GM19452 (cell line): Measurements from ENCODE around the gene CSNK1A1.
A peak's percentile ranks its signal among the peaks of the same experiment; 100 is the strongest.
"Not testable (repeated sequence)": the region's sequence is repeated elsewhere in the genome, so short reads cannot be mapped to it uniquely, and the experiment has no call there.

Experiments
- ATAC-seq: cut with Tn5 transposase; IDR thresholded peaks from one replicate; pipeline ENCODE4 v1.9.1; 2021; ENCODE audit not compliant: unreplicated experiment

The CSNK1A1 gene

DNA sequence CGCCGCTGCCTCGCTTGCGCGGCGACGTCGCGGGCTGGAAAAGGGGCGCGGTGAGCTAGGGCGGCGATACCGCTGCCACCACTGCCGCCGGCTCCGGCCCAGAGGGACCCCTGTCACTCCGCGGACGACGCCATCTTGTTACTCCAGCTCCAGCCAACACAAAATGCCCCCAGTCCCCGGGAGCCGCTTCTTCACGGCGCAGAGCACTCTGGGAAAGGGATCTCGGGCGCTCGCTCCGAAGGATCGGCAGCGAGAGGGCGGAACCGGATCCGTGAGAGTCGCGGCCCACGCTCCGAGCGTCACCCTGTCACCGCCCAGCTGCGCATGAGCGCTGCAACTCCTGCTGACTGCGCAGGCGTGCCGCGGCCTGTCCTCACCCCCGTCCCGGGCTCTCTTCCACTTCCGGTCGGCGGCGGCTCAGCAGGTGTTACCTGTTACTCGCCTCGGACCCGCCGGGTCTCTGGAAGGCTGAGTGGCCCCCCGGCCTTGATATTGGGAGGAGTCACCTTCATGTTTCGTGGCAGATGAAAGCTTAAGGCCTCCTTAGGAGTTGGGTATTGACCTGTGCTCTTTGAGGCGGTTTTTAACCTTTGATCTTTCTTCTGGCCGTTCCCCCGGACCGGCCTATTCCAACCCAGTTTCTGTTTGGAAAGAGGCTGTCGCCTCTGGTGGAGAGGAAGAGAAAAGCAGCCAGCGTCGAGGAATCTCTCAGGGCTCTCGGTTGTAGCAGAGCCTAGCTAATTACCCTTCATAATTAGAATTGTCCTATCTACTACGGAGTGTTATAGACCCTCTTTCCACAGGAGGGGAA, at the start of gene CSNK1A1:
Gene CSNK1A1, minus strand, starts transcription at position 213 of the 811 bp plus-strand sequence. CDS start 475 bp downstream, outside the sequence.
- peak; percentile 91 for ATAC-seq

DNA sequence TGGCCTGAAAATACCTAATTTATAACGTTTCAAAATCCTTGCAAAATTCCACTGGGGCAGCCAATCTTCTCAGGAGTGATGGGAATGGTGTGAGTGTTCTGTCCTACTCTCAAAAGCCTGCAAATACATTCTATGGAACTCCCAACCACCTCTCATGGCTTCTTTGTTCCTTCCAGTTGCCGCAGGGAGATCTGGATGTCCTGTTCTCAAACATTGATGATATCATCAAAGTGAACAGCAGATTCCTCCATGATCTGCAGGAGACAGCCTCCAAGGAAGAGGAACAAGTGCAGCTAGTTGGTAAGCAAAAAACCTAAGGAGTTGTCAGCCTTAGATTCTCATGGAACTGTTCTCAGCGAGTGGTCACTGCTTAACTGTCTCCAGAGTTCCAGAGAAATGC, 49.7 kb upstream of the CSNK1A1 start:
- no peak for ATAC-seq

DNA sequence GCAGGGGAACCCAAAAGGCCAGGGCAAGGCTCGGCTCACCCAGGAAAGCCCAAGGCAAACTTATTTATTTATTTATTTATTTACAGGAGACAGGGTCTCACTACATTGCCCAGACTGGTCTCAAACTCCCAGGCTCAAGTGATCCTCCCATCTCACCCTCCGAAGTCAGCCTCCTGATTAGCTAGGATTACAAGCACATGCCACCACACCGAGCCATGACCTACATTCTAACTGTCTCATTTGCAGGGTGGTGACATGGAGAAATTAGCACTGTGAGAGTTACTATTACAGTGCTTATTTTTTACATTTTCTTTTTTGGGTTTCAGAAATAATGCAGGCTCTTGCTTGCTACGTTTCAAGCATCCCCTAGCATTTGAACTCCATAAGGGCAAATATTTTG, 48.1 kb upstream of the CSNK1A1 start:
- no peak for ATAC-seq

DNA sequence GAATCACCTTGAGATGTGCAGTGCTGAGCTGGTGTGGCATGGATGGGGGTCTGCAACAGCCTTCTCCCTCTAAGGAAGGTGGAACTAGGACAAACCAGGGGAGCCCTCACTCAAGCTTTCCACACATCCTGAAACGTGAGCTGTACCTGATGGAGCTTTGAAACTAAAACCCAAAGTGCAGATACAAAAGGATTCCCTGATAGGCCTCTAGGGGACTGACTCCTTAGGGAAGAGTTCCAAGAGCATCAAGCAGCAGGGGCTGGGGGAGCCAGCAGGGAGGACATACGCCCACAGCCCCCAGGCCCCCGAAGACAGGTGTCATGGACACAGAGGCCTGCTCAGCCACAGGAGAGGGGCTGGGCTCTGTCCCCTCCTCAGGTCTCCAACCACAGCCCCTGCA, 47.7 kb upstream of the CSNK1A1 start:
- ATAC-seq: no peak

DNA sequence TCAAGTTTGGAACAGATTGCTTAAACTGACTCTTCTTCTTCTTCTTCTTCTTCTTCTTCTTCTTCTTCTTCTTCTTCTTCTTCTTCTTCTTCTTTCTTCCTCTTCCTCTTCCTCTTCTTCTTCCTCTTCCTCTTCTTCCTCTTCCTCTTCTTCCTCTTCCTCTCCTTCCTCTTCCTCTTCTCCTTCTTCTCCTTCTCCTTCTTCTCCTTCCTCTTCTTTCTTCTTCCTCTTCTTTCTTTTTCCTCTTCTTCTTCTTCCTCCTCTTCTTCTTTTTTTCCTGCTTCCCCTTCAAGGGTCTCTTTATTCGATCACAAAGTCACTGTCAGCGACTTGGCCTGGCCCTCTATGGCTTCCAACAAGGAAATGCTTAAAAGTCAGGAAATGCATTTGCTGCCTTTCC, 47.0 kb upstream of the CSNK1A1 start:
- ATAC-seq: not testable (repeated sequence)

DNA sequence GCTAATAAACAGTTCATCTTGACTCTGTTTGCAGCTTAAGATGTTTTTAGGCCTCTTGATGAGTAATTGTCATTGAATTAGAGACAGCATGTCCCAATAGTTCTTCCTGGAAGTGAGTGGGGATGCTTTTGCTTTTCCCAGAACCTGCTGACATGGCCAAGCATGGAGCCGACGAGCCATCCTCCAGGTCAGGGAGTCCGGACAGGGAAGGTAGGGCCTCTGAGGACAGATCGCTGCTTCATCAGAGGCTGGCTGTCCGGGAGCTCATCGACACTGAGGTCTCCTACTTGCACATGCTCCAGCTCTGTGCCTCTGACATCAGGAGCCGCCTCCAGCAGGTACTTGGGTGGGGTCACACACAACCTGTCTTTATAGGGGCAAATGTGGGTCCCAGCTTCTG, 46.4 kb upstream of the CSNK1A1 start:
- no peak for ATAC-seq

DNA sequence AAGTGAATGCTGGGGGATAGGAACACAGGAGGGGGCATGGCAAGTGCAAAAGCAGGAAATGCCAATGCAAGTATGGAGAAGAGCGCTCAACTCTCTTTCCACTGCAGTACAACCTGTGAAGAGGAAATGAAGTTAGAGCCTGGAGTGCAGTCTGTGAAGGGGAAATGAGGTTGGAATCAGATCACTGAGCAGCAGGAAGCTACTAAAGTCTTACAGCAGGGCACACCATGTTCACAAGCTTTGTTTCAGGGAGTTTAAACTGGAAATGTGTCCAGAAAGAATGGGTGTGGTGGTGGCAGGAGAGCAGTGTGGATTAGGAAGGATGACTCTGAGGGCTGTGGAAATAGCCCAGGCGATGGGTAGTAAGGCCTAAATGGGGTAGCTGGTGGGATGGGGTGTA, 45.5 kb upstream of the CSNK1A1 start:
- ATAC-seq: no peak

DNA sequence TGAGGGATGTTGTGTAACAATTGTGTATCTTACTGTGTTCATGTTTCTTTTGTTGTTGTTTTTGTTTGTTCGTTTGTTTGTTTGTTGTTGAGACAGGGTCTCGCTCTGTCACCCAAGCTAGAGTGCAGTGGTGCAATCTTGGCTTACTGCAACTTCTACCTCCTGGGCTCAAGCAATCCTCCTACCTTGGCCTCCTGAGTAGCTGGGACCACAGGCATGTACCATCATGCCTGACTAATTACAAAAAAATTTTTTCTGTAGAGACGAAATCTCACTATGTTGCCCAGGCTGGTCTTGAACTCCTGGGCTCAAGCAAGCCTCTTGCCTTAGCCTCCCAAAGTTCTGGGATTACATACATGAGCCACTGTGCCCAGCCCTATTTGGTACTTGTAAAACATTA, 43.9 kb upstream of the CSNK1A1 start:
- not testable (repeated sequence) for ATAC-seq

DNA sequence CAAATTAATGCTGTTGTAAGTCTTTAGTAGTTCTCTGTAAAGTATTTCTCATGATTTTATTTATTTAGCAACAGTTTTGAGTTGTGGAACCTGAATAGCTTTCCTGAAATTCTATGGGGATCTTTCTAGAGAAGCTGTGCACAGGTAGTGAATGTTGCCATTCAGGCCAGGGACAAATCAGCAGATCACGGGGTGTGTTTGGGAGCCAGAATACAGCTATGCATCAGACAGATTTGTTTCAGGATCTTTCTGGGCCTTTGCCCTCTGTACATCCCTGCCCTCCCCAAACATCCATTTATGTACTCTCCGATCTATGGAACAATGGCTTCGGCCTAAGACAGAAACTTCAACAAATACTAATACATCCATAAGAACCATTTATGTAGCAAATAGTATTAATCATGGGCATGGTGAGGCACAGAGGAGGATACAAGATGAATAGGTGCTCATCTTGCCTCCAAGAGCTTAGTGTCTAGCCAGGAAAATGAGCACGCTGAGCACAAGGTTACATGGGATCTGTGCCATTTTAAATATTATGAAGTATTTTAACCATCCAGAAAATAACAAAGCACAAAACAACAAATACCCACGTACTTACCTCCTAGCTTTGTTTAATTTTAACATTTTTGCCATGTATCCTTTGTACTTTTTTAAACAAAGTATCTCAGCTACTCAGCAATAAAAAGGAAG, 43.1 kb upstream of the CSNK1A1 start:
- no peak for ATAC-seq

DNA sequence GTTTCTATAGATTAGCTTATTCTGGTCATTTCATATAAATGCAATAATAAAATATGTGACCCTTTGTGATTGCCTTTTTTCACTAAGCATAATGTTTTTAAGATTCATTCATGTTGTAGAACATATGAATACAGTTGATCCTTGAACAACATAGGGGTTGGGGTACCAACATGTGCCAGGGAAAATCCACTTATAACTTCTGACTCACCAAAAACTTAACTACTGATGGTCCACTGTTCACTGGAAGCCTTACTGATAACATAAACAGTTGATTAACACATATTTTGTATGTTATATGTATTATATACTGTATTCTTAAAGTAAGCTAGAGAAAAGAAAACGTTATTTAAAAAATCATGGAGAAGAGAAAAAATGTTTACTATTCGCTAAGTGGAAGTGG, 42.1 kb upstream of the CSNK1A1 start:
- ATAC-seq: no peak

DNA sequence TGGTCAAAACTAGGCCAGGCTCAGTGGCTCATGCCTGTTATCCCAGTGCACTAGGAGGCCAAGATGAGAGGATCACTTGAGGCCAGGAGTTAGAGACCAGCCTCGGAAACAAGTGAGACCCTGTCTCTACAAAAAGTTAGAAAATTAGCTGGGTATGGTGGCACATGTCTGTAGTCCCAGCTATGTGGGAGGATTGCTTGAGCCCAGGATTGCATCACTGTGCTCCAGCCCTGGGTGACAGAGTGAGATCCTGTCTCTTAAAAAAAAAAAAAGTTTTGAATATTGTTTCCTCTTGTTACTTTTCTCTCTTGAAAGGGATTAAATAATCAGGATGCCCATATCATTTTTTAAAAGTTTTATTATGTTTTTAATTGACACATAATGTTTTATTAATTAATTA, 37.7 kb upstream of the CSNK1A1 start:
- ATAC-seq: no peak

DNA sequence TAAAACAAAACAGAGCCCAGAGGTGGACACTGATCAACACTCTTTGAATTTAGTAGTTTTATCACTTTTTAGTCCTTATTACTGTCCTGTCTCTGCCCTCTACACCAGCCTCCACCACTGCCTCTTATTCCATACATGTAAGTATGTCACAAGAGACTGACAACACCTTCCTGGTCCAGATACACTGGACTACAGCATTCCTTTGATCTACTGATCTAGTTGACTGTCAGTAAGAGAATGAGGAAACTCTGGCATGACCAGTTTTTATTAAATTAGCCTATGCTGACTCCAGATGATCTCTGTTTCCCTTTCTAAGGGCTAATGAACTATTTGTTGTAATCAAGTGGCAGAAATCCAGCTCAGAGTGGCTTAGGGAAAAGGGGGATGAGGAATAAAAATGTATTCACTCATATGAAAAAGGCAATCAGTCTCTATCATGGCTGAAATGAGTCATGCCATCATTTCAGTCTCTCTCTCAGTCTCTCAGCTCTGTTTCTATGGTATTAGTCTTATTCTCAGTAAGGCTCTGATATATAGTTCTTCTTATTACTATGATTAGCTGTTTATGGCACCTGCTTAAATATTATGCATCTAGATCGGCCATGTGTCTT, 35.6 kb upstream of the CSNK1A1 start:
- no peak for ATAC-seq

DNA sequence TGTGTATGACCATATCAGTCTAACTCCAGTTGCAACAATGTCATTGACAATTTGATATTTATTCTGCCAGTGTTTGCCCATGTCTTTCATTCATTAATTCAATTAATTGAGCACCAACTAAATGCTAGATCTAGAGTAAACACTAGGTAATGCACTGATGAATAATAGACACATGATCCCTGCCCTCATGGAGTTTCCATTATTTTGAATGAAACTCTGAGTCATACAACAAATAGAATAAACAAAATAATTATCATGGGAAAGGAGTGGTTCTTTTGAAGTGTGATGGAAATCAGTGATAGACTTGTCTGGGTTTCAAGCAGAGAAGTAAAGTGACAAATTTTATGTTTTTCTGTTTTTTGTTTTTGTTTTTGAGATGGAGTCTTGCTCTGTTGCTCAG, 34.7 kb upstream of the CSNK1A1 start:
- no peak for ATAC-seq

DNA sequence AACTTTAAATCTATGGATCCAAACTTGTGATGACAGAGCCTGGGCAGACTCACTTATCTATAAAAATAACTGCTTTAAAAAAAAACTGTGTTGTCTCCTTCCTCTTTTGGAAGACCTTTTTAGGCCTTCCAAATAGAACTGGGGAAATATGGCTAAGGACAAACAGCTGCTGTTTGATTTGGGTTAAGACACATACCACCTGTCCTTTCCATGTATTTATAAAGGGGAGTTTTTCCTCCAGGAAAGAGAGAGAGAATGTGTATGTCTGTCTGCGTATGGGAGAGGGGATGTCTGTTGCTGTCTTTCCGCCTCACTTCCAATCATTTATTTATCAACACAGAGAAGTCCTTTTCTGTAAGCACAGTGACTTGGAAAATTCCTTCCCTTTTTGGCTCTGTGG, 32.9 kb upstream of the CSNK1A1 start:
- no peak for ATAC-seq

DNA sequence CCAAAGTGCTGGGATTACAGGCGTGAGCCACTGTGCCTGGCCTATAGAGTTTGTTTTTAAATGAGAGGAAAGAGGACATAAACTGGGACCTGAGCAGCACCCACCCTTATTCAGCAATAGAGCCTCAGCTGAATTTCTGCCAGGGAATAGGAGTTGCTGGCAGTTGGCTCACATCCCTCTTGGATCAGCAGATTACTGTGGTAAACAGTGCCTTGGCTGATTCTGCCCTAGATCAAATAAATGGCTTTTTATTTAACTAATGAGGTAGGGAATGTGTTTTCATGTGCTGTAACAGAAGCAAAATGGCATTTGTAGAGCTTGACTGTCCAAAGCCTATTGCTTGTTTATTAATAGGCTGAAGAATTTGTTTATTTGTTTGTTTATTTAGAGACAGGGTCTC, 32.2 kb upstream of the CSNK1A1 start:
- ATAC-seq: no peak

DNA sequence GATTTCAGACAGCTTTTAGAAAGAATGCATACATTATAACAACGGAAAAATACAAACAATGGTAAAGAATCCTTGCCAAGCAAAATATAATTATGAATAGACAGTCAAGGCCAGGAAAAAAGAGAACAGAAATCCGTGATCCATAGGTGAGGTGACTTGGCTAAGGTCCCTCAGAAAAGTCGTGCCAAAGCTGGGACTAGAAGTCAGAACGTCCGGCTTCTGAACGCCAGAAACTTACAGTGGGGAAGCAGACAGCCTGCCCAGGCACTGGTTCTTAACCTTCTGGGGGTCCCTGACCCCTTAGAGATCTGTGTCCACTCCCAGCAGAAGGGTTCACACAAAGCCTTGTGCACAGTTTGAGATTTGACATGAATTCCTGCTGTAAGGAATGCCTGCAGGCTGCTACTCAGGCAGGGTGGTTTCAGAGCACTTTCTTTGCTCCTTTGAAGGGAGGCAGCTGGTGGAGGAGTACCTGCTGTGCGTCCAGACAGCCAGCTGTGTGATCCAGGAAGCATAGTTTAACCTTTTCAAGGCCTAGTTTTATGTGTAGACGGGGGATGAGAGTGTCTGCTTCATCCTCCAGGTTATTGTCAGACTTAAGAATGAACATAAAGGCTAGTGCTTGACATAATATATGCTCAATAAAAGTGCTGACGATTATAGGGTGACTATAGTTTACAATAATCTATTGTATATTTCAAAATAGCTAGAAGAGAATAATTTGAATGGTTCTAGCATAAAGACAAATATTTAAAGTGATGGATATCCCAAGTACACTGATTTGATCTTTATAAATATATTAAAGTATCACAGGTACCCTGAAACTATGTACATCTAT, 30.9 kb upstream of the CSNK1A1 start:
- no peak for ATAC-seq

DNA sequence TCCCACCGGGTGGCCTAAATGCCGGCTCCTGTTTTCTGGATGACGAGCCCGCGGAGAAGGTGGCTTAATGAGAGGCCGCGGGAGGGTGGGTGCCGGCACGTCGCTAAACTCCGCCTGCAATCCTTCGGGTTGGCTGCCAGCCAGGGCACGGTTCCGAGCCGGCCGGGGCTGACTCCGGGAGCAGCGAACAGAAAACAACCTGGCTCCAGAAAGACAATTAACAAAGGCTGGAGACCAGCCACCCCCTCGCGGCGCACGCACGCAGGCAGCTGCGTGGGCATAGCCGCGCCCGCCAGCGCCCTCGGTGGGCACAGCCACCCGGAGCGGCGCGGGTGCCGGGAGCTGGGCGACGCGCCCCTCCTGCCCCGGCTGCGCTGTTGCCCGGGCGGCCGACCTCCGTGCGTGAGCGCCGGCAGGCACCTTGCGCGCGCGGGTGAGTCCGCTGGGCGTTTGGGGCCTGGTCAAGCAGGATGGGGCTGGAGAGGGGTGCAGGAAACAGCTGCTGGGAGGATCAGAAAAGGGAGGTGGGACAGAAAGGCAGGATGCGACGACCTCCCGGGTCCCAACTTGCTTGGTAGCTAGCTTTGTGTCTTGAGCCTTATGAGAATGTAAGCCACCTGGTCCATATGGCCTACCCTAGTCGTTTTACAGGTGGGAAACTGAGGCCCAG, 30.1 kb upstream of the CSNK1A1 start, which contains the start of gene ARHGEF37:
Gene ARHGEF37, plus strand, starts transcription at position 307 of the 670 bp plus-strand sequence. CDS start 16,272 bp downstream, outside the sequence.
- no peak for ATAC-seq

DNA sequence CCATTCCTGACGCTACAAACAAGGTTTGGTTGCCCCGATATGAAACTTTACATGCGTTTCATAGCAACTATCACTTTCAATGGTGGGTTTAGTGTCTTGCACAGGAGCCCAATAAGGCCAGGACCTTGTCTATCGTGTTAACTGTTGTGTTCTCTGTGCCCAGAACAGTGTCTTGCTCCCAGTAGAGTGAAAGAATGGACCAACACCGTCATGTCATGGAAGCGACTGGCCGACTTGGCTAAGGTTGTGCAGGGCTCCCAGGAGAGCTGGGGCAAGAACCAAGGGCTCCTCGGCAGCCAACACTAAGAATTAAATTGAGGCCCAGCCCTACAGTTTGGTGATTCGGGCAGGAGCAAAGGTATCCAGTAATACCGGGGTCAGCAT, 29.6 kb upstream of the CSNK1A1 start:
- ATAC-seq: no peak

DNA sequence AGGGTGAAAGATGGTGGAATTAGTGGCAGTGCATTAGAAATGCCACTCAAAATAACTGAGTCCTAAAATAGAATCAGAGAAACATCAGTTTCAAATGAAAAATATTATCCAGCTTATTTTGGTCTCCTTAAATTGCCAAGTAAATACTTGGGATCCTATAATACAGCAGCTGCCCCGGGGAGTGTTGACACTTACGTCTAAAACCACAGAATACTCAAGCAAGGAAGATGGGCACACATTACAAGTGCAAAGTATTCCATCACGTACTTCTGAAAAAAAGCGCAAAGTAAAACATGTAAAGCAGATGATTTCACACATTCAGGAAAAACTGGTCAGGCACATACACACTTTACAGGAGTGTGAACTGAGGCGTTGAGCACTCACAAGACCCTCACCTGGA, 27.7 kb upstream of the CSNK1A1 start:
- no peak for ATAC-seq

DNA sequence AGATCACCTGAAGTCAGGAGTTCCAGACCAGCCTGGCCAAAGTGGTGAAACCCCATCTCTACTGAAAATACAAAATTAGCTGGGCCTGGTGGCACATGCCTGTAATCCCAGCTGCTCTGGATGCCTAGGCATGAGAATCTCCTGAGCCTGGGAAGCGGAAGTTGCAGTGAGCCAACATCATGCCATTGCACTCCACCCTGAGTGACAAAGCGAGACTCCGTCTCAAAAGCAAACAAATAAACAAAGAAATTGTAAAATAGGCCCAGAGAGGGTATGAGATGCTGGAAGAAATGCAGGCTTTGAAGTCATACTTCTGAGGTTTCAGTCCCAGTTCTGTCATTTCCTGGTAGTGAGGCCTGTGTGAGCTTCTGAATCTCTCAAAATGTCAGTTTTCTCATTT, 24.8 kb upstream of the CSNK1A1 start:
- ATAC-seq: no peak

DNA sequence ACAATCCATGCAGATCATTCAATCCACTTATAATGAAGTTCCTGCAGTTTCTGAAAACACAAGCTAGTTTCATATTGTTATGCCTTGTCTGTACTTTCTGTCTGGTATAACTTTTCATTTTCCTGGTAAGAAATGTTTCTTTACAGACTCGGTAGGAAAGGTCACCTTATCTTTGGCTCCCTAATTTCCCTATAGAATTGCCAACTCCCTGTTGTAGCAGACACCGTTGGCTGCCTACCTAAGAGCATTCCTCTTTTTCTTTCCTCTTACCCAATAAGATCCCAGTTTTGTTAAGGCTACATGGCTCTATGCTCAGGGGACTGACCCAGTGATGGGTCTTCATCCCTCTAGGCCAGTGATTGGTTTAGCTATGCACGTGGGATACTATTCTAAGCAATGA, 23.9 kb upstream of the CSNK1A1 start:
- ATAC-seq: no peak
